Measurements from ENCODE around the gene KIF6.

- no peak for TF ChIP-seq CTCF (IDR thresholded peaks at IDR 0.05)
- TF ChIP-seq POLR2A (IDR thresholded peaks at IDR 0.05), result no peak
Observed at GRCh38 chr6:39707962-39708683, 17.1 kb downstream of the KIF6 start.
